Right lobe of liver (tissue), 4 donors: ENCODE results near the gene RFX3.

Source experiments
- CTCF ChIP-seq, 4 donors: fragments of 200-600 bp in 3 of 4; fragments of 450-650 bp in 1 of 4; IDR thresholded peaks; one replicate each; pipeline versions ENCODE4 v1.5.1 to v1.8.0; 2016 to 2022; ENCODE audit warnings: antibody characterized with exemption in 4 of 4, mild to moderate bottlenecking in 2 of 4
- POLR2A ChIP-seq: fragments of 450-650 bp; IDR thresholded peaks from one replicate; pipeline ENCODE4 v1.6.1; 2017; ENCODE audit warnings: antibody characterized with exemption, mild to moderate bottlenecking
- donor health status: DM: no; HTN: no; CAD: no.
- donor health status: DM: no; HTN: no; CAD: no.
- donor health status: DM: no; HTN: yes; CAD: no.

- TF ChIP-seq CTCF (IDR thresholded peaks at IDR 0.05) (no peak), POLR2A (no peak)
Observed at GRCh38 chr9:3447143-3447542, 78.7 kb downstream of the RFX3 start.
